Prostate gland (tissue), 2 donors: ENCODE measurements around the gene NCK1. TPM values are rescaled to one million over a fixed set of nuclear protein-coding genes. Genes with fewer than 3 reads are reported as not detected.

Experiments used
- DNase-seq: peaks from one replicate; pipeline ENCODE4 v3.0.0-alpha.2; 2019; ENCODE audit warnings: low spot score
- H3K27ac ChIP-seq, 2 donors: fragments of 200-600 bp; sonication (generic); 2 replicates each; pipeline ENCODE4 v1.5.1; 2017 to 2019
- H3K27me3 ChIP-seq: fragments of 200-600 bp; sonication (generic); replicated peaks from 2 replicates; pipeline ENCODE4 v1.5.1; 2019; ENCODE audit not compliant: insufficient read depth
- H3K36me3 ChIP-seq, 2 donors: fragments of 200-600 bp; sonication (generic); 1 replicate in 1 of 2; 2 replicates in 1 of 2; pipeline versions ENCODE4 v1.5.1 to v1.8.1; 2017 to 2019
- H3K4me1 ChIP-seq: fragments of 200-600 bp; sonication (generic); replicated peaks from 2 replicates; pipeline ENCODE4 v1.5.1; 2019
- H3K4me3 ChIP-seq, 2 donors: fragments of 200-600 bp; sonication (generic); 2 replicates each; pipeline ENCODE4 v1.5.1; 2017 to 2019
- H3K9me3 ChIP-seq: fragments of 200-600 bp; sonication (generic); 2 replicates; pipeline ENCODE4 v1.5.1; 2017
- POLR2A ChIP-seq: fragments of 450-650 bp; IDR thresholded peaks from one replicate; pipeline ENCODE4 v1.6.1; 2016; ENCODE audit warnings: antibody characterized with exemption, mild to moderate bottlenecking
- POLR2AphosphoS5 ChIP-seq: sonication (generic); formaldehyde crosslinking; IDR thresholded peaks from one replicate; pipeline ENCODE4 v1.6.1; 2017; ENCODE audit warnings: antibody characterized with exemption
- WGBS: methylation state at CpG from one replicate; pipeline ENCODE4 v1.1.5; 2018; 5-methylcytosine and 5-hydroxymethylcytosine counted together
- intact Hi-C: fragments of 100-400 bp; cut with DNase I; formaldehyde crosslinking; loops from one replicate; pipeline ENCODE4 v1.14.2; 2022
- total RNA-seq, 2 donors: library from RNA; depleted of rRNA; stranded (reverse); fragments of >200 nt; gene quantifications; one replicate each; pipeline ENCODE4 v1.1.0, GENCODE V29; 2016
- TF ChIP-seq, protein P1 (sequence below), 4 experiments: fragments of 200-600 bp in 2 of 4; fragments of 450-650 bp in 2 of 4; sonication (generic) in 2 of 4; IDR thresholded peaks; 1 replicate in 3 of 4; 2 replicates in 1 of 4; pipeline ENCODE4 v1.5.1; 2016 to 2019; ENCODE audit warnings: antibody characterized with exemption in 4 of 4, mild to moderate bottlenecking in 2 of 4, moderate library complexity in 2 of 4

The NCK1 gene
- total RNA-seq, 2 donors from 2014 or later = 23.3 to 35.6 TPM

DNA sequence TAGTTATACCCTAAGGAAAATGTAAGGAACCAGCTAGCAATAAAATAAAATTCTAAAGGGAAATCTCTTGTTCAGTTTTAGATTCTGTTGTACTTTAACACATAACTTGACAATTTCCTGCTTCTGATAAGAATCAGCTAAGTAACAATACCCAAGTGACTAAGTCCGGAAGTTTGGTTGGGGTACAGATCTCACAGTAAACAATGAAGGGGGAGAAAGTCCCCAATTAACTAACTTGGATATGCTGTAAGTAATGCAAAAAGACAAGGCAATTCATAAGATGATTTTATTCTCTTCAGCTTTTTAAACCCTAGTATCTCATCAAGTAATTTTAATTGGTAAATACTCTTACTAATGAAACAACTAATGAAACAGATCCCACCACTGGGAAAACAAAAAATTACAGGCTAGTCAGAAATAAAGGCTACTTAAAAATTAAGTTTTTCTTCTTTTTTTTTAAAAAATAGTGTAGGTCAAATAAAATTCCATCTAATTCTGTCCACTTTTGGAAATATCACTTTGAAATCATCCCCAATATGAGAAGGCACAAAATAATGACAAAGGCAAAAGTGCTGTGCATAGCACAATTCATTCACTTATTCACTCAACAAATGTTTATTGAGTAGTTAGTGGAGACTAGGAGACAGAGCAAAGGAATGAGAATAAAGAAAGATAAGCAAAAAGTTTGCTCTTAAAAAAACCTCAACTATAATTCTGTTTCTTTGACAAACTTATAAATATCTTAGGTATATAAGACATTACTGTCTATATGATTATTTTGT, 58.0 kb downstream of the NCK1 start:
- Histone ChIP-seq H3K27me3 (no peaks in the 10 kb centered on the region), H3K4me3 (no peak overlapping the region), H3K36me3 (no peaks in the 10 kb centered on the region), H3K9me3 (no peaks in the 10 kb centered on the region), H3K4me1 (no peaks in the 10 kb centered on the region), H3K27ac (no peak overlapping the region)
- intact Hi-C loops = no loop called here
- DNase-seq = no peak
- WGBS = 23% methylated on average over 1 of the region's 1 CpG
- TF ChIP-seq, protein P1, sequence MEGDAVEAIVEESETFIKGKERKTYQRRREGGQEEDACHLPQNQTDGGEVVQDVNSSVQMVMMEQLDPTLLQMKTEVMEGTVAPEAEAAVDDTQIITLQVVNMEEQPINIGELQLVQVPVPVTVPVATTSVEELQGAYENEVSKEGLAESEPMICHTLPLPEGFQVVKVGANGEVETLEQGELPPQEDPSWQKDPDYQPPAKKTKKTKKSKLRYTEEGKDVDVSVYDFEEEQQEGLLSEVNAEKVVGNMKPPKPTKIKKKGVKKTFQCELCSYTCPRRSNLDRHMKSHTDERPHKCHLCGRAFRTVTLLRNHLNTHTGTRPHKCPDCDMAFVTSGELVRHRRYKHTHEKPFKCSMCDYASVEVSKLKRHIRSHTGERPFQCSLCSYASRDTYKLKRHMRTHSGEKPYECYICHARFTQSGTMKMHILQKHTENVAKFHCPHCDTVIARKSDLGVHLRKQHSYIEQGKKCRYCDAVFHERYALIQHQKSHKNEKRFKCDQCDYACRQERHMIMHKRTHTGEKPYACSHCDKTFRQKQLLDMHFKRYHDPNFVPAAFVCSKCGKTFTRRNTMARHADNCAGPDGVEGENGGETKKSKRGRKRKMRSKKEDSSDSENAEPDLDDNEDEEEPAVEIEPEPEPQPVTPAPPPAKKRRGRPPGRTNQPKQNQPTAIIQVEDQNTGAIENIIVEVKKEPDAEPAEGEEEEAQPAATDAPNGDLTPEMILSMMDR (IDR thresholded peaks at IDR 0.05) = no peak
- TF ChIP-seq POLR2A (no peak), POLR2AphosphoS5 (no peak)

DNA sequence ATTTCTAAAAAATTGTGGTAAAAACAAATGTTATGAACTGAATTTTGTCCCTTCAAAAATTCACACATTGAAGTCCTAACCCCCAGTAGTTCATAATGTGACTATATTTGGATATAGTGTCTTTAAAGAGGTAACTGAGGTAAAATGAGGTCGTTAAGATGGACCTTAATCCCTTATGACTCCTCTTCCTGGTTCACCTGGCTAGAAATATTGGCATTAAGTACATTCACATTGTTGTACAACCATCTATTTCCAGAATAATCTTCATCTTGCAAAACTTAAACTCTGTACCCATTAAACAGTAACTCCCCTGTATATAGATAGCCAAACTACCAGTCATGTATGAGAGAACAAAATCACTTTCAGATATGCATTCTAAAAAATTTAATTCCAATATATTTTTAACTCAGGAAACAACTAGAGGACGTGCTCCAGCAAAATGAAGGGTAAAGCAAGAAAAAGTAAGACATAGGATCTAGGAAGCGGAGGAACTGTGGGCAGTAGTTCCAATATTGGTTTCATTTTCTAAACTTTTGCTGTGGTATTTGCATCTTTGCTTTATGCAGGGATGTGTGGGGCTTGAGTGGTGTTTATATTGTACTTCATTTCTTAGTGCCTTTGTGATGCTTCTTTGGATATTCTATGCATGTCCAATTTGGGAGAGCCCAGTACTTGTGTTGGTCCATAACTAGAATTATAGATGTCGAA, 59.0 kb downstream of the NCK1 start:
- DNase-seq = no peak
- H3K4me3 ChIP-seq = no peak overlapping the region
- H3K27me3 ChIP-seq = no peaks in the 10 kb centered on the region
- TF ChIP-seq, protein P1 (IDR thresholded peaks at IDR 0.05) = no peak
- no peak for TF ChIP-seq POLR2AphosphoS5
- H3K27ac ChIP-seq = no peak overlapping the region
- no peaks in the 10 kb centered on the region for H3K36me3 ChIP-seq
- WGBS = 94% methylated on average over 4 of the region's 4 CpGs
- no peaks in the 10 kb centered on the region for H3K9me3 ChIP-seq
- intact Hi-C loops = no loop called here
- no peaks in the 10 kb centered on the region for H3K4me1 ChIP-seq

DNA sequence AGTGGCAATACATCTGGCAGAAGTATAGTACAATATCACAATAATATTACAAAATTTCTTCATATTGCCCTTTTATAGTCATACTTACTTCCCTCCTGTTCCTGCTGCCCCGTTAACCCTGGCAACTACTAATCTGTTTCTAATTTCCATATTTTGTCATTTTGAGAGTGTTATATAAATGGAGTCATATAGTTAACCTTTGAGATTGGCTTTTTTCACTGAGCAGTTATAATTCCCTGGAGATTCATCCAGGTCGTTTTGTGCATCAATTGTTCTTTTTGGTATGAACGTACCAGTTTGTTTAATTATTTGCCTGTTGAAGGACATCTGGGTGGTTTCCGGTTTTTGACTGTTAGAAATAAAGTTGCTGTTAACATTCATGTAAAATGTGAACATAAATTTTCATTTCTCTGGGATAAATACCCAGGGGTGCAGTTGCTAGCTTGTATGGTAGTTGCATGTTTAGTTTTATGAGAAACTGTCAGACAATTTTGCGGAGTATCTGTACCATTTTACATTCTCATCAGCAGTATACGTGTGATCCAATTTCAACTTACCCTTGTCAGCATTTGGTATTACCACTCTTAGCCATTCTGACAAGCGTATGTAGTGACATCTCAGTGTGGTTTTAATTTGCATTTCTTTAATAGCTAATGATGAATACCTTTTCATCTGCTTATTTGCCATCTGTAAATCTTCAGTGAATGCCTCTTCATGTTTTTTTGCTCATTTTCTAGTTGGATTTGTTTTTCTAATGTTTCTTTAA, 63.6 kb downstream of the NCK1 start:
- Histone ChIP-seq H3K27ac (no peak overlapping the region), H3K4me3 (no peak overlapping the region), H3K4me1 (no peaks in the 10 kb centered on the region), H3K36me3 (no peaks in the 10 kb centered on the region), H3K9me3 (no peaks in the 10 kb centered on the region), H3K27me3 (no peaks in the 10 kb centered on the region)
- intact Hi-C loops = no loop called here
- 71% methylated on average over 7 of the region's 7 CpGs for WGBS
- no peak for DNase-seq
- TF ChIP-seq, protein P1 (IDR thresholded peaks at IDR 0.05) = no peak
- TF ChIP-seq POLR2AphosphoS5 (no peak), POLR2A (no peak)

DNA sequence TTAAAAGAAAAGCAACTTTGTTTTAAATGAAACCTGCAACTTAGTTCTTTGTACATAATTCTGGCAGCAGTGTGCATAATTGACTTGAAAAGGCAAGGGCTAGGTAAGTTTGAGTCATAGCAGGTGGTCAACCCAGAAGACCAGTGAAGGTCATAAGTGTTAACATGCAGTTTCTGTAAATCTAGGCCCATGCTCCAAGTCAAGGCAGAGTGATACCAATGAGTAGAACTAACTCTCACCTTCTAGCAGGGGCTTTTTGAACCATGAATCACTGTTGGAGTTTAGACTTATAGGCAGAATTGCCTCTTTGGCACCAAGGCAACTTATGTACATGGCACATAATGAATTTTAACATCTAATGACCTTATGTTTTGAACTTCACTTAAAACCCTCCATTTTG, 66.2 kb downstream of the NCK1 start:
- Histone ChIP-seq H3K36me3 (no peaks in the 10 kb centered on the region), H3K4me1 (no peaks in the 10 kb centered on the region), H3K9me3 (no peaks in the 10 kb centered on the region), H3K27ac (no peak overlapping the region), H3K4me3 (no peak overlapping the region), H3K27me3 (no peaks in the 10 kb centered on the region)
- DNase-seq = no peak
- intact Hi-C loops = no loop called here
- TF ChIP-seq POLR2AphosphoS5 (no peak), POLR2A (no peak)
- TF ChIP-seq, protein P1 (IDR thresholded peaks at IDR 0.05) = no peak
